Measurements from ENCODE around the gene PFN3. TPM values are rescaled to one million over a fixed set of nuclear protein-coding genes. Genes with fewer than 3 reads are reported as not detected.

The PFN3 gene
- total RNA-seq, 1 experiment from 2014 or later, result 0.48 TPM

DNA sequence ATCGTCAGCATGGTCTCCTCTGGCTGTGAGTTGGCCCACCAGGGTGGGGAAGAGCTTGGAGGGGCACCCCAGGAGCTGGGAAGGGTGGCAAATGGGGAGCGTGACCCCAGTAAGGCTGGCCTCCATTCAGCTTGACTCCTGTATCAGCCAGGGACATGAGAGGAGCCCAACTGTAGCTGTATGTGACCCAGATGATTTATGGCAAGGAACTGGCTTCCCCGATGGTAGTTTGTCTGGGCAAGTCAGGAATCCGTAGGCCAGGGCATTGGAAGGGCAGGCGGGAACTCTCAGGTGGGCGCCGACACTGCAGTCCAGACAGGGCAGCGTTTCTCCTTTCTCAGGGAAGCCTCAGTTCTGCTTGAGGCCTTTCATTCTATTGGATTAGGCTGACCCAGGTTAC, 13.9 kb downstream of the PFN3 start:
- H3K27me3 Mint-ChIP-seq (ENCODE audit: low read depth), result peaks cover 36% of the 10 kb centered on the region
- CTCF ChIA-PET, result interaction anchor here (0.5 to 9.6 kb wide), 6 partner anchors 15 to 120 kb away, joined by 3 to 202 read pairs (median 4); partner anchors contain the start of gene PFN3
- no peaks in the 10 kb centered on the region for H3K36me3 Mint-ChIP-seq

DNA sequence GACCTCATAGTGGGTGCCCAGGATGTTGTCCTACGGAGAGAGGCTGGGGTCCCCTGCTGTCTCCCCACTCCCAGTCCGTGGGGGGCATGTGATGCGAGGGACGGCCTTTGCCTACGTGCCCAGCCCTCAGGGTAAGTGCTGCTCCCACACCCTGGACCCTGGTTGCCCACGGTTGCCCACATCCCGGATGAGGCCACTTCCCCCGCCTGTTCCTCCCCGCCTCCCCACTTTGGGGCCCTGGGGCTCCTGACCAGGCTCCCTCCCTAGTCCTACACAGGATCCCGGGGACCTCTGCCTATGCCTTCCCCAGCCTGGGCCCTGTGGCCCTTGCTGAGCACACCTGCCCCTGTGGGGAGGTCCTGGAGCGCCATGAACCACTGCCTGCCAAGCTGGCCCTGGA, 14.7 kb downstream of the PFN3 start:
- Mint-ChIP-seq H3K27me3 (ENCODE audit: low read depth) (peaks cover 33% of the 10 kb centered on the region), H3K36me3 (no peaks in the 10 kb centered on the region), H3K27ac (no peak overlapping the region), H3K9me3 (no peaks in the 10 kb centered on the region), H3K4me3 (no peak overlapping the region), H3K4me1 (peaks cover 37% of the 10 kb centered on the region)
- ChIA-PET CTCF (interaction anchor here (0.6 to 9.6 kb wide), 7 partner anchors 14 to 91 kb away, joined by 3 to 202 read pairs (median 3); partner anchors contain the start of gene PFN3), POLR2A (no interaction called here)
- ATAC-seq, result no peak
- DNase-seq (ENCODE audit: low spot score), result no peak
- TF ChIP-seq, protein P1, sequence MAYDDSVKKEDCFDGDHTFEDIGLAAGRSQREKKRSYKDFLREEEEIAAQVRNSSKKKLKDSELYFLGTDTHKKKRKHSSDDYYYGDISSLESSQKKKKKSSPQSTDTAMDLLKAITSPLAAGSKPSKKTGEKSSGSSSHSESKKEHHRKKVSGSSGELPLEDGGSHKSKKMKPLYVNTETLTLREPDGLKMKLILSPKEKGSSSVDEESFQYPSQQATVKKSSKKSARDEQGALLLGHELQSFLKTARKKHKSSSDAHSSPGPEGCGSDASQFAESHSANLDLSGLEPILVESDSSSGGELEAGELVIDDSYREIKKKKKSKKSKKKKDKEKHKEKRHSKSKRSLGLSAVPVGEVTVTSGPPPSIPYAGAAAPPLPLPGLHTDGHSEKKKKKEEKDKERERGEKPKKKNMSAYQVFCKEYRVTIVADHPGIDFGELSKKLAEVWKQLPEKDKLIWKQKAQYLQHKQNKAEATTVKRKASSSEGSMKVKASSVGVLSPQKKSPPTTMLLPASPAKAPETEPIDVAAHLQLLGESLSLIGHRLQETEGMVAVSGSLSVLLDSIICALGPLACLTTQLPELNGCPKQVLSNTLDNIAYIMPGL (CRISPR knock-in tag; IDR thresholded peaks at IDR 0.05), result no peak
- TF ChIP-seq ZNF232 (CRISPR knock-in tag; IDR thresholded peaks at IDR 0.05) (no peak), GRHL2 (CRISPR knock-in tag; IDR thresholded peaks at IDR 0.05; ENCODE audit: insufficient replicate concordance, severe bottlenecking) (no peak)
- TF ChIP-seq, protein P2, sequence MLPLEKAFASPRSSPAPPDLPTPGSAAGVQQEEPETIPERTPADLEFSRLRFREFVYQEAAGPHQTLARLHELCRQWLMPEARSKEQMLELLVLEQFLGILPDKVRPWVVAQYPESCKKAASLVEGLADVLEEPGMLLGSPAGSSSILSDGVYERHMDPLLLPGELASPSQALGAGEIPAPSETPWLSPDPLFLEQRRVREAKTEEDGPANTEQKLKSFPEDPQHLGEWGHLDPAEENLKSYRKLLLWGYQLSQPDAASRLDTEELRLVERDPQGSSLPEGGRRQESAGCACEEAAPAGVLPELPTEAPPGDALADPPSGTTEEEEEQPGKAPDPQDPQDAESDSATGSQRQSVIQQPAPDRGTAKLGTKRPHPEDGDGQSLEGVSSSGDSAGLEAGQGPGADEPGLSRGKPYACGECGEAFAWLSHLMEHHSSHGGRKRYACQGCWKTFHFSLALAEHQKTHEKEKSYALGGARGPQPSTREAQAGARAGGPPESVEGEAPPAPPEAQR (CRISPR knock-in tag; IDR thresholded peaks at IDR 0.05), result no peak

More for the DNA sequence above, 13.9 kb downstream of the PFN3 start:
- H3K27ac Mint-ChIP-seq, result no peak overlapping the region
- POLR2A ChIA-PET, result no interaction called here
- DNase-seq (ENCODE audit: low spot score) (no peak), ATAC-seq (no peak)
- no peak overlapping the region for H3K4me3 Mint-ChIP-seq
- TF ChIP-seq FOXP1 (CRISPR knock-in tag; IDR thresholded peaks at IDR 0.05; ENCODE audit: borderline replicate concordance), result no peak
- TF ChIP-seq NFYB (CRISPR knock-in tag; conservative IDR thresholded peaks at IDR 0.05; ENCODE audit: low read depth), result no peak
- TF ChIP-seq, protein P3, sequence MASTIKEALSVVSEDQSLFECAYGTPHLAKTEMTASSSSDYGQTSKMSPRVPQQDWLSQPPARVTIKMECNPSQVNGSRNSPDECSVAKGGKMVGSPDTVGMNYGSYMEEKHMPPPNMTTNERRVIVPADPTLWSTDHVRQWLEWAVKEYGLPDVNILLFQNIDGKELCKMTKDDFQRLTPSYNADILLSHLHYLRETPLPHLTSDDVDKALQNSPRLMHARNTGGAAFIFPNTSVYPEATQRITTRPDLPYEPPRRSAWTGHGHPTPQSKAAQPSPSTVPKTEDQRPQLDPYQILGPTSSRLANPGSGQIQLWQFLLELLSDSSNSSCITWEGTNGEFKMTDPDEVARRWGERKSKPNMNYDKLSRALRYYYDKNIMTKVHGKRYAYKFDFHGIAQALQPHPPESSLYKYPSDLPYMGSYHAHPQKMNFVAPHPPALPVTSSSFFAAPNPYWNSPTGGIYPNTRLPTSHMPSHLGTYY (CRISPR knock-in tag; IDR thresholded peaks at IDR 0.05), result no peak
- no peak for TF ChIP-seq KAT7 (CRISPR knock-in tag; IDR thresholded peaks at IDR 0.05; ENCODE audit: borderline replicate concordance)
- no peak for TF ChIP-seq FOXK1 (CRISPR knock-in tag; IDR thresholded peaks at IDR 0.05)
- TF ChIP-seq, protein P4, sequence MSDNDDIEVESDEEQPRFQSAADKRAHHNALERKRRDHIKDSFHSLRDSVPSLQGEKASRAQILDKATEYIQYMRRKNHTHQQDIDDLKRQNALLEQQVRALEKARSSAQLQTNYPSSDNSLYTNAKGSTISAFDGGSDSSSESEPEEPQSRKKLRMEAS (CRISPR knock-in tag; IDR thresholded peaks at IDR 0.05), result no peak
- no peak for TF ChIP-seq ZNF281 (CRISPR knock-in tag; IDR thresholded peaks at IDR 0.05)
- peaks cover 30% of the 10 kb centered on the region for H3K4me1 Mint-ChIP-seq
- H3K9me3 Mint-ChIP-seq, result no peaks in the 10 kb centered on the region

DNA sequence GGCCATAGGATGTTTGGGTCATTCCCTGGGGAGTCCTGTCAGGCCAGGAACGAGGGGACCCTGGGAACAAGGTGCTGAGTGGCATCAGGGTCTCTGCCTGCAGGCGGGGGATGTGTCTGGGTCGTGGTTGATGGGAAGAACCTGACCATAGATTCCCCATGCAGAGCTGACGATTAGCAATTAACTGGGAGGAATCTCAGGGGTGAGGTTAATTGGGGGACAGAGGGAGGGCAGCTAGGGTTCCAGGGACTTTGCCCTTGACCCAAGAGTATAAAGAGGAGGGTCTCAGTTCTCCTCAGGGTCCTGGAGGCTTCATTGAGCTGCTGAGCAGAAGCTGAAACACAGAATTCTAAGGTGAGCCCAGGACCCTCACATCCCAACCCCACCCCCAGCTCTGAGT, 16.3 kb downstream of the PFN3 start, which contains the start of gene SLC34A1:
SLC34A1 (plus strand) TSS at position 301 of the 400 bp plus-strand sequence. CDS start 1,308 bp downstream, outside the sequence.
- Mint-ChIP-seq H3K4me3 (no peak within 1 kb of the TSS), H3K27ac (no peak within 1 kb of the TSS), H3K9me3 (no peaks in the 10 kb centered on the region), H3K4me1 (peaks cover 24% of the 10 kb centered on the region), H3K36me3 (no peaks in the 10 kb centered on the region), H3K27me3 (ENCODE audit: low read depth) (peaks cover 23% of the 10 kb centered on the region)
- ChIA-PET POLR2A (interaction anchor here (1.4 kb wide), 1 partner anchor 71 kb away, joined by 3 read pairs; no protein-coding TSS in a partner anchor), CTCF (interaction anchor here (0.8 to 6.2 kb wide), 5 partner anchors 13 to 74 kb away, joined by 3 to 130 read pairs (median 8); no protein-coding TSS in a partner anchor)
- DNase-seq (ENCODE audit: low spot score), result no peak
- no peak for ATAC-seq
- TF ChIP-seq TEAD1 (CRISPR knock-in tag; IDR thresholded peaks at IDR 0.05) (no peak), ZBTB21 (CRISPR knock-in tag; IDR thresholded peaks at IDR 0.05; ENCODE audit: borderline replicate concordance) (no peak), ZNF121 (CRISPR knock-in tag; IDR thresholded peaks at IDR 0.05) (no peak), SOX15 (CRISPR knock-in tag; IDR thresholded peaks at IDR 0.05) (no peak), ATF2 (CRISPR knock-in tag; IDR thresholded peaks at IDR 0.05; ENCODE audit: borderline replicate concordance, low read depth) (no peak), CBFB (CRISPR knock-in tag; IDR thresholded peaks at IDR 0.05; ENCODE audit: low read depth) (no peak), RELA (CRISPR knock-in tag; IDR thresholded peaks at IDR 0.05; ENCODE audit: borderline replicate concordance) (no peak)
- TF ChIP-seq, protein P4 (CRISPR knock-in tag; IDR thresholded peaks at IDR 0.05), result no peak
- TF ChIP-seq, protein P5, sequence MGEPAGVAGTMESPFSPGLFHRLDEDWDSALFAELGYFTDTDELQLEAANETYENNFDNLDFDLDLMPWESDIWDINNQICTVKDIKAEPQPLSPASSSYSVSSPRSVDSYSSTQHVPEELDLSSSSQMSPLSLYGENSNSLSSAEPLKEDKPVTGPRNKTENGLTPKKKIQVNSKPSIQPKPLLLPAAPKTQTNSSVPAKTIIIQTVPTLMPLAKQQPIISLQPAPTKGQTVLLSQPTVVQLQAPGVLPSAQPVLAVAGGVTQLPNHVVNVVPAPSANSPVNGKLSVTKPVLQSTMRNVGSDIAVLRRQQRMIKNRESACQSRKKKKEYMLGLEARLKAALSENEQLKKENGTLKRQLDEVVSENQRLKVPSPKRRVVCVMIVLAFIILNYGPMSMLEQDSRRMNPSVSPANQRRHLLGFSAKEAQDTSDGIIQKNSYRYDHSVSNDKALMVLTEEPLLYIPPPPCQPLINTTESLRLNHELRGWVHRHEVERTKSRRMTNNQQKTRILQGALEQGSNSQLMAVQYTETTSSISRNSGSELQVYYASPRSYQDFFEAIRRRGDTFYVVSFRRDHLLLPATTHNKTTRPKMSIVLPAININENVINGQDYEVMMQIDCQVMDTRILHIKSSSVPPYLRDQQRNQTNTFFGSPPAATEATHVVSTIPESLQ (CRISPR knock-in tag; IDR thresholded peaks at IDR 0.05), result no peak
